ENCODE measurements around the gene MCM5.
A peak's percentile ranks its signal among the peaks of the same experiment; 100 is the strongest.
"Not testable (repeated sequence)": the region's sequence is repeated elsewhere in the genome, so short reads cannot be mapped to it uniquely, and the experiment has no call there.

Gene MCM5

GRCh38 chr22:35379146-35379993 lies 20.6 kb upstream of the MCM5 start:
- no peak for DNase-seq (ENCODE audit: low read depth in 2 of 2)

GRCh38 chr22:35380013-35380412 lies 19.9 kb upstream of the MCM5 start:
- no peak for DNase-seq (ENCODE audit: low read depth in 2 of 2)

- DNase-seq (ENCODE audit: low read depth in 2 of 2): peak; percentile 59 to 63
Observed at GRCh38 chr22:35380537-35381423, 19.2 kb upstream of the MCM5 start, which contains the start of gene HMOX1. Gene HMOX1 (plus strand): TSS chr22:35381096. CDS start chr22:35381174, 78 bp downstream.

- no peak for DNase-seq (ENCODE audit: low read depth in 2 of 2)
Observed at GRCh38 chr22:35381424-35382009, 18.4 kb upstream of the MCM5 start.

- no peak for DNase-seq (ENCODE audit: low read depth in 2 of 2)
Observed at GRCh38 chr22:35383679-35384071, 16.3 kb upstream of the MCM5 start.

- no peak for DNase-seq (ENCODE audit: low read depth in 2 of 2)
Observed at GRCh38 chr22:35384527-35384926, 15.4 kb upstream of the MCM5 start.

GRCh38 chr22:35384975-35385588 lies 14.9 kb upstream of the MCM5 start:
- no peak for DNase-seq (ENCODE audit: low read depth in 2 of 2)

- no peak for DNase-seq (ENCODE audit: low read depth in 2 of 2)
Observed at GRCh38 chr22:35386670-35387288, 13.2 kb upstream of the MCM5 start.

GRCh38 chr22:35390933-35391332 lies 9.0 kb upstream of the MCM5 start:
- DNase-seq (ENCODE audit: low read depth in 2 of 2): no peak

GRCh38 chr22:35392357-35392756 lies 7.6 kb upstream of the MCM5 start:
- DNase-seq (ENCODE audit: low read depth in 2 of 2): no peak

- no peak for DNase-seq (ENCODE audit: low read depth in 2 of 2)
Observed at GRCh38 chr22:35393116-35394010, 6.6 kb upstream of the MCM5 start.

GRCh38 chr22:35394011-35394312 lies 6.0 kb upstream of the MCM5 start:
- DNase-seq (ENCODE audit: low read depth in 2 of 2): no peak

- DNase-seq (ENCODE audit: low read depth in 2 of 2): no peak
Observed at GRCh38 chr22:35394810-35395563, 5.0 kb upstream of the MCM5 start.

GRCh38 chr22:35396622-35397021 lies 3.3 kb upstream of the MCM5 start:
- DNase-seq (ENCODE audit: low read depth in 2 of 2): not testable (repeated sequence)

GRCh38 chr22:35397095-35397904 lies 2.6 kb upstream of the MCM5 start:
- no peak for DNase-seq (ENCODE audit: low read depth in 2 of 2)

GRCh38 chr22:35398591-35398973 lies 1.4 kb upstream of the MCM5 start:
- DNase-seq (ENCODE audit: low read depth in 2 of 2): no peak

- no peak for DNase-seq (ENCODE audit: low read depth in 2 of 2)
Observed at GRCh38 chr22:35399114-35399677, 744 bp upstream of the MCM5 start.

- no peak for DNase-seq (ENCODE audit: low read depth in 2 of 2)
Observed at GRCh38 chr22:35400501-35400790, 506 bp downstream of the MCM5 start.

- no peak for DNase-seq (ENCODE audit: low read depth in 2 of 2)
Observed at GRCh38 chr22:35401863-35402262, 1.9 kb downstream of the MCM5 start.

Data from fibroblast of skin of left biceps (primary cell).